Measurements from ENCODE around the gene RPP25L.
A peak's percentile ranks its signal among the peaks of the same experiment; 100 is the strongest.

DNA sequence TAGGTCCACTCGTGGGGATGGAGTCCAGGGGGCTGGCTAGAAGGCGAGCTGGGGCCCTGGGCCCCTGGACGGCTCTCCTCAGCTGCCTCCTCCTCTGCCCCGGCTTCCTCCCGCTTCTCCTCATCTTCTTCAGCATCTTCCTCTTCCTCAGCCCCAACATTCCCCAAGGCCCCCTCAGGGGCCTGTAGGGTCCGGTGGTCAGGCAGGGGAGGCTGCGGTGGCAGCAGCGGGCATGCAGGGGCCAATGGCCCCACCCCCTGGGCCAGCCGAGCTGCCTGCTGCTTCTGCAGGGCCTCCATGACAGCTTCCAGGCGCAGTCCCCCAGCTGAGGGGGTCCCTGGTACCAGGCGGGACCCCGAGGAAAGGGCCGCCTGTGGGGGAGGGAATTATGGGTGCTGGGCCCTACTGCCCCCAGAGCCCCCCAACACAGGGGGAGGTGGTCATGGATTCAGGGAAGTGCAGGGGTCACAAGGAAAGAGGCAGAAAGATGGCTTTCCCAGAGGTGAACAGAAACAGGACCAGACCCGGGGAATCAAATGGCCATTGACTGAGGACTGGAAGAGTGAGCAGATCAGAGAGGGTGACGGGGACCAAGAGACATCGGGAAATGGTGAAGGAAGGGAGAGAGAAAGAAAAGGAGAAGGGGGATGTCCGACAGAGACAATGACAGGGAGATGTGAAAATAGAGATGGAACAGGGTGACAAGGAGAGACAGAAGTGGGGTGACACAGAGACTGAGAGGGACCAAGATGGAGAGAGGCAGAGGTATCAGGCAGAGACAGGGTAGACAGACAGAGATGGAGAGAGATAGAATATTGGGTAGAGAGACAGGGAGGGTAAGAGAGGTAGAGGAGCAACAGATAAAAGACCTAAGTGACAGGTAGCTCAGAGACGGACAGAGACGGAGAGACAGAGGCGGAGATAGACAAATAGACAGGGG lies 16.1 kb upstream of the RPP25L start:
- TF ChIP-seq, protein P1, sequence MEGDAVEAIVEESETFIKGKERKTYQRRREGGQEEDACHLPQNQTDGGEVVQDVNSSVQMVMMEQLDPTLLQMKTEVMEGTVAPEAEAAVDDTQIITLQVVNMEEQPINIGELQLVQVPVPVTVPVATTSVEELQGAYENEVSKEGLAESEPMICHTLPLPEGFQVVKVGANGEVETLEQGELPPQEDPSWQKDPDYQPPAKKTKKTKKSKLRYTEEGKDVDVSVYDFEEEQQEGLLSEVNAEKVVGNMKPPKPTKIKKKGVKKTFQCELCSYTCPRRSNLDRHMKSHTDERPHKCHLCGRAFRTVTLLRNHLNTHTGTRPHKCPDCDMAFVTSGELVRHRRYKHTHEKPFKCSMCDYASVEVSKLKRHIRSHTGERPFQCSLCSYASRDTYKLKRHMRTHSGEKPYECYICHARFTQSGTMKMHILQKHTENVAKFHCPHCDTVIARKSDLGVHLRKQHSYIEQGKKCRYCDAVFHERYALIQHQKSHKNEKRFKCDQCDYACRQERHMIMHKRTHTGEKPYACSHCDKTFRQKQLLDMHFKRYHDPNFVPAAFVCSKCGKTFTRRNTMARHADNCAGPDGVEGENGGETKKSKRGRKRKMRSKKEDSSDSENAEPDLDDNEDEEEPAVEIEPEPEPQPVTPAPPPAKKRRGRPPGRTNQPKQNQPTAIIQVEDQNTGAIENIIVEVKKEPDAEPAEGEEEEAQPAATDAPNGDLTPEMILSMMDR (IDR thresholded peaks at IDR 0.05; ENCODE audit: low read depth, low read length, poor library complexity, severe bottlenecking) = no peak
- peak; percentile 87; the same call in 1 of the 2 replicates for TF ChIP-seq EZH2phosphoT487 (IDR thresholded peaks at IDR 0.05; ENCODE audit: borderline replicate concordance, low read length)
